PFSK-1 (cell line): ENCODE results near the gene OR8H3.

Experiments
- FOXP2 ChIP-seq: optimal IDR thresholded peaks from 2 replicates; pipeline ENCODE3; 2011; ENCODE audit warnings: borderline replicate concordance, control low read depth, inconsistent platforms; ENCODE audit not compliant: insufficient read depth; ENCODE audit errors: extremely low read length, extremely low read depth
- POLR2AphosphoS5 ChIP-seq: IDR thresholded peaks from 2 replicates; pipeline ENCODE4 v1.6.1; 2012; ENCODE audit warnings: low read depth, mild to moderate bottlenecking, control low read depth, low read length, moderate library complexity
- REST ChIP-seq, 2 experiments: IDR thresholded peaks; 2 replicates each; pipeline versions ENCODE4 v1.6.1 to v1.8.0; 2011 to 2012; ENCODE audit warnings: low read depth in 2 of 2, low read length in 2 of 2, control low read depth in 1 of 2, inconsistent platforms in 1 of 2, mild to moderate bottlenecking in 1 of 2, moderate library complexity in 1 of 2; ENCODE audit not compliant: insufficient read depth in 1 of 2
- TAF1 ChIP-seq: IDR thresholded peaks from 2 replicates; pipeline ENCODE4 v1.6.1; 2012; ENCODE audit warnings: low read length, control low read depth, borderline replicate concordance; ENCODE audit not compliant: insufficient read depth

GRCh38 chr11:56103210-56103737, 18.9 kb upstream of the OR8H3 start, which contains the start of gene OR8H2:
- TF ChIP-seq POLR2AphosphoS5 (no peak), REST (IDR thresholded peaks at IDR 0.05; ENCODE audit: insufficient read depth in 1 of 2, low read depth in 2 of 2, low read length in 2 of 2) (no peak), TAF1 (no peak), FOXP2 (no peak)
